ENCODE measurements around the gene UTP11.

Gene UTP11

GRCh38 chr1:38073534-38074301 lies 61.2 kb downstream of the UTP11 start:
- DNase-seq: no peak

- no peak for DNase-seq
Observed at GRCh38 chr1:38074302-38074677, 61.8 kb downstream of the UTP11 start.

Measured in activated CD4-positive, CD25-positive, alpha-beta regulatory T cell treated with anti-CD3 and anti-CD28 coated beads, Interleukin-2, amount 50 U/mL, for 72 hours (primary cell).